HepG2 (cell line): ENCODE results near the gene ZNF48. TPM values are rescaled to one million over a fixed set of nuclear protein-coding genes. Genes with fewer than 3 reads are reported as not detected.

Experiments
- AGO2 ChIP-seq: fragments of 200-400 bp; formaldehyde crosslinking; optimal IDR thresholded peaks from 2 replicates; pipeline ENCODE3; 2017; ENCODE audit warnings: mild to moderate bottlenecking, low read depth, low read length, moderate library complexity
- DDIT3 ChIP-seq: sonication (generic); formaldehyde crosslinking; IDR thresholded peaks from 2 replicates; pipeline ENCODE4 v1.4.0; 2020; ENCODE audit warnings: mild to moderate bottlenecking, missing genetic modification reagents
- HNF1A ChIP-seq, 2 experiments: sonication (generic) in 1 of 2; formaldehyde crosslinking in 1 of 2; IDR thresholded peaks; 2 replicates each; pipeline versions ENCODE4 v1.4.0 to v1.6.1; 2016 to 2020; ENCODE audit warnings: borderline replicate concordance in 1 of 2, low read depth in 1 of 2, mild to moderate bottlenecking in 1 of 2, missing genetic modification reagents in 1 of 2
- REXO4 ChIP-seq: sonication (generic); formaldehyde crosslinking; IDR thresholded peaks from 2 replicates; pipeline ENCODE4 v1.8.0; 2022; ENCODE audit warnings: missing genetic modification reagents, mild to moderate bottlenecking, borderline replicate concordance
- ZBTB21 ChIP-seq: sonication (generic); formaldehyde crosslinking; IDR thresholded peaks from 2 replicates; pipeline ENCODE4 v1.4.0; 2020; ENCODE audit warnings: missing genetic modification reagents
- ZNF577 ChIP-seq: sonication (generic); formaldehyde crosslinking; IDR thresholded peaks from 2 replicates; pipeline ENCODE4 v1.4.0; 2020; ENCODE audit warnings: mild to moderate bottlenecking, low read depth, missing genetic modification reagents, borderline replicate concordance
- ZNF800 ChIP-seq: sonication (generic); formaldehyde crosslinking; IDR thresholded peaks from 2 replicates; pipeline ENCODE4 v1.4.0; 2020; ENCODE audit warnings: missing genetic modification reagents
- polyA plus RNA-seq, 8 experiments: library from polyadenylated mRNA; depleted of rRNA in 3 of 8; stranded (reverse) in 7 of 8; unstranded in 1 of 8; fragments of >200 nt; fragmentation: Illumina TruSeq in 4 of 8; extraction: Trizol in 4 of 8; gene quantifications; 2 replicates each; pipeline versions ENCODE4 v1.2.1 to v1.2.3, GENCODE V29; 2011 to 2016; ENCODE audit warnings: low read depth in 4 of 8, missing spikeins in 1 of 8, mixed read lengths in 1 of 8; ENCODE audit not compliant: insufficient read depth in 1 of 8
- total RNA-seq, 5 experiments: library from RNA; depleted of rRNA; stranded (reverse); fragments of >200 nt; fragmentation: Illumina TruSeq; extraction: Trizol; gene quantifications; 2 replicates each; pipeline ENCODE4 v1.2.3, GENCODE V29; 2016; ENCODE audit warnings: low read depth in 1 of 5

ZNF48 gene
- total and polyA plus RNA-seq, 2 of the 13 experiments (the other 11 are each of a cell fraction or from before 2014, with no cell fraction given) = 9.9 to 12.3 TPM

- TF ChIP-seq ZNF800 (CRISPR knock-in tag) = no peak
- no peak for TF ChIP-seq ZNF577 (CRISPR knock-in tag)
- TF ChIP-seq HNF1A (IDR thresholded peaks at IDR 0.05; ENCODE audit: low read depth) = no peak
- TF ChIP-seq HNF1A (CRISPR knock-in tag; IDR thresholded peaks at IDR 0.05; ENCODE audit: borderline replicate concordance) = no peak
- TF ChIP-seq AGO2 = no peak
- no peak for TF ChIP-seq ZBTB21 (CRISPR knock-in tag)
- no peak for TF ChIP-seq DDIT3
- no peak for TF ChIP-seq REXO4 (CRISPR knock-in tag)
Observed at GRCh38 chr16:30421010-30421409, 25.8 kb downstream of the ZNF48 start (continued).
